Endothelial cell of umbilical vein (primary cell): ENCODE results near the gene SLC39A3. TPM values are rescaled to one million over a fixed set of nuclear protein-coding genes. Genes with fewer than 3 reads are reported as not detected.

Experiments used
- BruUV-seq: library from RNA; stranded (reverse); fragments of 400-500 nt; replicated peaks from 2 replicates; lab custom pipeline; 2021; lab: Mats Ljungman, UMichigan
- CTCF ChIA-PET: fragments of 300-600, 350-600 bp; sonication (Branson Sonifier 250); formaldehyde crosslinking; loops from one replicate; lab custom pipeline; 2021; ENCODE audit warnings: antibody characterized with exemption, inconsistent platforms; lab: Charles Lee
- POLR2A ChIA-PET: fragments of 300-600, 350-600 bp; sonication (Branson Sonifier 250); formaldehyde crosslinking; loops from one replicate; lab custom pipeline; 2021; ENCODE audit warnings: antibody characterized with exemption, inconsistent platforms; lab: Charles Lee
- DNase-seq: peaks from one replicate; pipeline ENCODE4 v3.0.0-alpha.2; 2011; ENCODE audit warnings: low read depth, low spot score
- FAIRE-seq: peaks from 2 replicates; lab custom pipeline; 2011; peaks lifted over from hg19 to GRCh38; lab: Jason Lieb, UNC
- H2AFZ ChIP-seq: 2 replicates; pipeline ENCODE4 v1.6.0; 2012; ENCODE audit warnings: low read depth, low read length, control low read depth, inconsistent platforms
- H3K27ac ChIP-seq: 2 replicates; pipeline ENCODE4 v1.5.1; 2011; ENCODE audit warnings: low read depth, mild to moderate bottlenecking, control low read depth, low read length, moderate library complexity; ENCODE audit not compliant: insufficient read depth
- H3K27me3 ChIP-seq, 2 experiments: 2 replicates each; pipeline versions ENCODE4 v1.6.0 to v1.6.1; 2011; ENCODE audit warnings: low read length in 2 of 2, mixed read lengths in 1 of 2; ENCODE audit not compliant: control insufficient read depth in 2 of 2, insufficient read depth in 2 of 2
- H3K36me3 ChIP-seq, 2 experiments: 2 replicates in 1 of 2; 3 replicates in 1 of 2; pipeline ENCODE4 v1.5.1; 2011; ENCODE audit warnings: low read length in 2 of 2, mild to moderate bottlenecking in 1 of 2, moderate library complexity in 1 of 2; ENCODE audit not compliant: control insufficient read depth in 2 of 2, insufficient read depth in 2 of 2; ENCODE audit errors: extremely low read depth in 1 of 2
- H3K4me1 ChIP-seq: 3 replicates; pipeline ENCODE4 v1.5.1; 2011; ENCODE audit warnings: mild to moderate bottlenecking, low read length; ENCODE audit not compliant: control insufficient read depth, insufficient read depth; ENCODE audit errors: extremely low read depth
- H3K4me2 ChIP-seq: 2 replicates; pipeline ENCODE4 v1.6.1; 2011; ENCODE audit warnings: low read length, control low read depth, mixed read lengths; ENCODE audit not compliant: insufficient read depth
- H3K4me3 ChIP-seq, 3 experiments: fragments of 200-600 bp in 1 of 3; sonication (generic), shearing (Covaris generic) in 1 of 3; replicated peaks in 1 of 3; 2 replicates each; pipeline ENCODE4 v1.5.1; 2011 to 2016; ENCODE audit warnings: control low read depth in 3 of 3, low read length in 3 of 3, mild to moderate bottlenecking in 2 of 3, inconsistent platforms in 1 of 3, low read depth in 1 of 3, moderate library complexity in 1 of 3; ENCODE audit not compliant: insufficient read depth in 1 of 3
- H3K79me2 ChIP-seq: 2 replicates; pipeline ENCODE4 v1.6.0; 2012; ENCODE audit warnings: low read length, inconsistent platforms; ENCODE audit not compliant: control insufficient read depth, insufficient read depth
- H3K9ac ChIP-seq: replicated peaks from 2 replicates; pipeline ENCODE3; 2011; ENCODE audit warnings: low read length, control low read depth; ENCODE audit not compliant: insufficient read depth; ENCODE audit errors: extremely low read depth
- H3K9me1 ChIP-seq: replicated peaks from 3 replicates; pipeline ENCODE4 v1.6.0; 2011; ENCODE audit warnings: mild to moderate bottlenecking, low read length; ENCODE audit not compliant: control insufficient read depth, insufficient read depth; ENCODE audit errors: extremely low read depth
- H3K9me3 ChIP-seq: replicated peaks from 2 replicates; pipeline ENCODE4 v1.5.1; 2012; ENCODE audit warnings: low read length, inconsistent platforms; ENCODE audit not compliant: control insufficient read depth, insufficient read depth
- H4K20me1 ChIP-seq: replicated peaks from 2 replicates; pipeline ENCODE3; 2011; ENCODE audit warnings: mild to moderate bottlenecking, low read length; ENCODE audit not compliant: control insufficient read depth, insufficient read depth; ENCODE audit errors: extremely low read depth
- EZH2 ChIP-seq: IDR thresholded peaks from 2 replicates; pipeline ENCODE4 v1.6.1; 2012; ENCODE audit warnings: borderline replicate concordance, low read depth, mild to moderate bottlenecking, moderate library complexity, low read length, inconsistent platforms; ENCODE audit not compliant: severe bottlenecking
- FOS ChIP-seq: IDR thresholded peaks from 2 replicates; pipeline ENCODE4 v1.6.1; 2011; ENCODE audit warnings: mild to moderate bottlenecking, low read length, moderate library complexity, borderline replicate concordance; ENCODE audit not compliant: insufficient read depth
- GATA2 ChIP-seq: IDR thresholded peaks from 2 replicates; pipeline ENCODE4 v1.7.0; 2011; ENCODE audit warnings: low read depth, mild to moderate bottlenecking, moderate library complexity, mixed read lengths, low read length; ENCODE audit not compliant: insufficient read length, insufficient read depth
- JUN ChIP-seq: IDR thresholded peaks from 2 replicates; pipeline ENCODE4 v1.6.1; 2011; ENCODE audit warnings: borderline replicate concordance, low read depth; ENCODE audit not compliant: insufficient read length, insufficient read depth
- MYC ChIP-seq: IDR thresholded peaks from one replicate; pipeline ENCODE4 v1.6.1; 2011; ENCODE audit warnings: mild to moderate bottlenecking, low read depth, low read length
- POLR2A ChIP-seq: IDR thresholded peaks from 2 replicates; pipeline ENCODE4 v1.6.1; 2012; ENCODE audit warnings: low read depth, mild to moderate bottlenecking, control low read depth, low read length
- POLR2AphosphoS5 ChIP-seq: IDR thresholded peaks from 2 replicates; pipeline ENCODE4 v1.6.1; 2012; ENCODE audit warnings: low read depth, mild to moderate bottlenecking, control low read depth, low read length, moderate library complexity; ENCODE audit not compliant: insufficient read depth
- dilution Hi-C: fragments of 300-500 bp; cut with MboI; formaldehyde crosslinking; loops from one replicate; pipeline ENCODE4 v1.15.0; 2019; ENCODE audit warnings: low sequenced_read_pairs; ENCODE audit not compliant: extremely low pct_ligation_motif_present
- intact Hi-C: fragments of 100-400 bp; cut with micrococcal nuclease; formaldehyde crosslinking; loops from one replicate; pipeline ENCODE4 v1.10.0; 2022
- polyA plus RNA-seq, 4 experiments: library from polyadenylated mRNA; depleted of rRNA in 3 of 4; stranded (reverse) in 3 of 4; unstranded in 1 of 4; fragments of >200 nt; gene quantifications; 2 replicates each; pipeline versions ENCODE4 v1.2.1 to v1.2.3, GENCODE V29; 2011 to 2012; ENCODE audit warnings: missing spikeins in 1 of 4
- total RNA-seq: library from RNA; stranded (reverse); gene quantifications from 2 replicates; pipeline ENCODE4 v1.2.3, GENCODE V29; 2021
- TF ChIP-seq, protein P1 (sequence below), 2 donors: IDR thresholded peaks; 1 replicate in 1 of 2; 2 replicates in 1 of 2; pipeline ENCODE4 v1.5.1; 2011; ENCODE audit warnings: low read length in 2 of 2, mild to moderate bottlenecking in 2 of 2, moderate library complexity in 2 of 2, control low read depth in 1 of 2, inconsistent platforms in 1 of 2, low read depth in 1 of 2; ENCODE audit not compliant: insufficient read depth in 1 of 2; ENCODE audit errors: extremely low read depth in 1 of 2
- TF ChIP-seq, protein P2 (sequence below): IDR thresholded peaks from 2 replicates; pipeline ENCODE4 v1.6.1; 2011; ENCODE audit not compliant: insufficient read depth, insufficient read length

SLC39A3 gene
- total and polyA plus RNA-seq, 2 donors (not counting 3 experiments of a cell fraction or from before 2014, with no cell fraction given): 28.0 to 43.1 TPM

DNA sequence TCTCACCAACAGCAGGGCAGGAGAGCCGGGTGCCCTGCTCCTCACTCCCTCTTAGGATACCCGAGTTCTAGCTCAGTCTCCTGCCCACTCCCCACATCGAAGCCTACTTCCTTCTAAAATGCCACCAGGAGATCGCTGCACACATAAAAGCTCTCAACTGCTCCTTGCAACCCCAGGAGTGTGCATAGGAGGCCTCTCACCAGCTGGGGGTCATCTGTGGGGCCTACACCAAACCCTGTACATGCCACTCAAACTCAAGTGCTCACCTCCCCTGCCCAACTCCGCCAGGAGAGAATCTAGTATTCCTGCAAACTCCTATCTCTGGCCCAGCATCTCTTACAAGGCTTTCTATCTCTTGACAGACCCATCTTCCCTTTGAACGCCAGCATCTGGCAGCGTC is 40.5 kb upstream of the SLC39A3 start:
- intact Hi-C loops: no loop called here
- ChIA-PET CTCF (no interaction called here), POLR2A (no interaction called here)

DNA sequence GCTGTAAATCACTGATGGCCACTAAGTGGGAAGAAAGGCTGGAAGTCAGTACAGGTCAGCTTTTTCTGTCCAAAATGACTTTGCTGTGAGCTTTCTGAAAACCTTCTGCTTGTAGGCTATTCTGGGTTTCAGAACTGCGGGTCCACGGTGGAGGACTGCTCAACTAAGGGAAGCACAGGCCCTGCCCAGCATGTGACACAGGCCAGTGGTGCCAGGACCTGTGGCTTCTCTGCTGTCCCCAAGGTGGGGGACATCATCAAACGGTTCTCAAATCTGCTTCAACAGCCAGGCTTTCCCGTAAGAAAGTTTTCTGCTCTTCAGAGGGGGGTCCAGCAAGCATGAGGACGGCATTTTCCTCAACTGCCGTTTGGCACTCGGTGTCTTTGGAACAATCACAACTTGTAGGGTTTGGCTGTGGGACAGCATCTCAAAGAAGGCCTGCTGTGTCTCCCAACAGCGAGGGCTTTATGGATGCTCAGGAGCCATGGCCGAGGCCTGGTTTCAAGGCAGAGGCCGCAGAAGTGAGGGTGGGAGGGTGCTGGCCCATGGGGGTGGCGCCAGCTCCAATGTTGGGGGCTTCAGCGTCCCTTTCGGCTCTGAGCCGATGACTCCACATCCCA is 39.4 kb upstream of the SLC39A3 start:
- TF ChIP-seq POLR2AphosphoS5 (no peak), JUN (no peak), POLR2A (no peak), EZH2 (no peak), MYC (no peak), FOS (no peak), GATA2 (no peak)
- TF ChIP-seq, protein P1, sequence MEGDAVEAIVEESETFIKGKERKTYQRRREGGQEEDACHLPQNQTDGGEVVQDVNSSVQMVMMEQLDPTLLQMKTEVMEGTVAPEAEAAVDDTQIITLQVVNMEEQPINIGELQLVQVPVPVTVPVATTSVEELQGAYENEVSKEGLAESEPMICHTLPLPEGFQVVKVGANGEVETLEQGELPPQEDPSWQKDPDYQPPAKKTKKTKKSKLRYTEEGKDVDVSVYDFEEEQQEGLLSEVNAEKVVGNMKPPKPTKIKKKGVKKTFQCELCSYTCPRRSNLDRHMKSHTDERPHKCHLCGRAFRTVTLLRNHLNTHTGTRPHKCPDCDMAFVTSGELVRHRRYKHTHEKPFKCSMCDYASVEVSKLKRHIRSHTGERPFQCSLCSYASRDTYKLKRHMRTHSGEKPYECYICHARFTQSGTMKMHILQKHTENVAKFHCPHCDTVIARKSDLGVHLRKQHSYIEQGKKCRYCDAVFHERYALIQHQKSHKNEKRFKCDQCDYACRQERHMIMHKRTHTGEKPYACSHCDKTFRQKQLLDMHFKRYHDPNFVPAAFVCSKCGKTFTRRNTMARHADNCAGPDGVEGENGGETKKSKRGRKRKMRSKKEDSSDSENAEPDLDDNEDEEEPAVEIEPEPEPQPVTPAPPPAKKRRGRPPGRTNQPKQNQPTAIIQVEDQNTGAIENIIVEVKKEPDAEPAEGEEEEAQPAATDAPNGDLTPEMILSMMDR (IDR thresholded peaks at IDR 0.05; ENCODE audit: extremely low read depth in 1 of 2, insufficient read depth in 1 of 2, low read depth in 1 of 2, low read length in 2 of 2): no peak
- TF ChIP-seq, protein P2, sequence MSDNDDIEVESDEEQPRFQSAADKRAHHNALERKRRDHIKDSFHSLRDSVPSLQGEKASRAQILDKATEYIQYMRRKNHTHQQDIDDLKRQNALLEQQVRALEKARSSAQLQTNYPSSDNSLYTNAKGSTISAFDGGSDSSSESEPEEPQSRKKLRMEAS: no peak
- H3K4me3 ChIP-seq: no peak overlapping the region
- H2AFZ ChIP-seq: no peak overlapping the region
- H4K20me1 ChIP-seq: no peaks in the 10 kb centered on the region
- H3K4me2 ChIP-seq: no peak overlapping the region
- FAIRE-seq: no peak
- BruUV-seq: no TSS peak
- H3K27me3 ChIP-seq: no peaks in the 10 kb centered on the region
- peaks cover 88% of the 10 kb centered on the region for H3K79me2 ChIP-seq
- H3K9ac ChIP-seq: no peak overlapping the region
- H3K27ac ChIP-seq: no peak overlapping the region
- no peaks in the 10 kb centered on the region for H3K36me3 ChIP-seq
- dilution Hi-C loops (no loop called here), intact Hi-C loops (no loop called here)
- no peaks in the 10 kb centered on the region for H3K9me3 ChIP-seq
- no peak for DNase-seq
- H3K4me1 ChIP-seq: peaks cover 17% of the 10 kb centered on the region
- no peaks in the 10 kb centered on the region for H3K9me1 ChIP-seq
- ChIA-PET POLR2A (no interaction called here), CTCF (no interaction called here)

More for the DNA sequence above, 40.5 kb upstream of the SLC39A3 start:
- Histone ChIP-seq H3K9ac (no peak overlapping the region), H3K4me3 (no peak overlapping the region), H3K4me2 (no peak overlapping the region), H3K36me3 (no peaks in the 10 kb centered on the region), H3K79me2 (peaks cover 78% of the 10 kb centered on the region), H3K4me1 (peaks cover 17% of the 10 kb centered on the region), H2AFZ (no peak overlapping the region), H3K27ac (no peak overlapping the region), H3K9me3 (no peaks in the 10 kb centered on the region), H3K9me1 (no peaks in the 10 kb centered on the region), H4K20me1 (no peaks in the 10 kb centered on the region), H3K27me3 (no peaks in the 10 kb centered on the region)
- BruUV-seq: no TSS peak
- FAIRE-seq (no peak), DNase-seq (no peak)
- no peak for TF ChIP-seq POLR2A
- no peak for TF ChIP-seq GATA2
- no peak for TF ChIP-seq MYC
- TF ChIP-seq, protein P2: no peak
- no peak for TF ChIP-seq EZH2
- TF ChIP-seq JUN: no peak
- dilution Hi-C loops: no loop called here
